CD4-positive, alpha-beta T cell (primary cell): ENCODE results near the gene RAI1. TPM values are rescaled to one million over a fixed set of nuclear protein-coding genes. Genes with fewer than 3 reads are reported as not detected.

Experiments
- ATAC-seq: fragments of 200-7000 bp; cut with Tn5 transposase; one replicate; pipeline ENCODE4 v1.10.0; 2022; ENCODE audit warnings: mild to moderate bottlenecking; ENCODE audit not compliant: poor library complexity
- CTCF ChIA-PET: fragments of 350-600 bp; sonication (Branson Sonifier 250); formaldehyde crosslinking; loops from one replicate; lab custom pipeline; 2021; ENCODE audit warnings: antibody characterized with exemption, inconsistent platforms; lab: Charles Lee
- POLR2A ChIA-PET: fragments of 350-600 bp; sonication (Branson Sonifier 250); formaldehyde crosslinking; loops from one replicate; lab custom pipeline; 2021; ENCODE audit warnings: antibody characterized with exemption, inconsistent platforms; lab: Charles Lee
- DNase-seq, 14 experiments: peaks; one replicate each; pipeline ENCODE4 v3.0.0-alpha.2; 2013 to 2020; ENCODE audit warnings: mixed read lengths in 2 of 14
- H3K27ac ChIP-seq, 2 donors: one replicate each; pipeline versions ENCODE4 v1.5.1 to v1.7.0; 2013; ENCODE audit warnings: low read length in 2 of 2, low read depth in 1 of 2, mild to moderate bottlenecking in 1 of 2
- H3K27me3 ChIP-seq, 2 experiments: 1 replicate in 1 of 2; 2 replicates in 1 of 2; pipeline versions ENCODE4 v1.6.1 to v1.7.0; 2013; ENCODE audit warnings: low read length in 2 of 2, control low read depth in 1 of 2, mild to moderate bottlenecking in 1 of 2, moderate library complexity in 1 of 2; ENCODE audit not compliant: insufficient read depth in 2 of 2, control insufficient read depth in 1 of 2
- H3K36me3 ChIP-seq: one replicate; pipeline ENCODE4 v1.6.1; 2013; ENCODE audit warnings: low read length, control low read depth; ENCODE audit not compliant: insufficient read depth
- H3K4me1 ChIP-seq: one replicate; pipeline ENCODE4 v1.6.1; 2013; ENCODE audit warnings: low read length, control low read depth; ENCODE audit not compliant: insufficient read depth
- H3K4me3 ChIP-seq: one replicate; pipeline ENCODE4 v1.5.1; 2013; ENCODE audit warnings: mild to moderate bottlenecking, low read length, moderate library complexity
- H3K9me3 ChIP-seq, 2 experiments: 1 replicate in 1 of 2; 2 replicates in 1 of 2; pipeline versions ENCODE4 v1.6.1 to v1.7.0; 2013; ENCODE audit warnings: low read length in 2 of 2, mild to moderate bottlenecking in 2 of 2, control low read depth in 1 of 2, moderate library complexity in 1 of 2; ENCODE audit not compliant: control insufficient read depth in 1 of 2, insufficient read depth in 1 of 2
- H3K27ac Mint-ChIP-seq: one replicate; pipeline ENCODE4 v1.8.0; 2020; ENCODE audit warnings: mixed read lengths
- H3K27me3 Mint-ChIP-seq: one replicate; pipeline ENCODE4 v1.8.0; 2021; ENCODE audit warnings: mixed read lengths
- H3K36me3 Mint-ChIP-seq: one replicate; pipeline ENCODE4 v1.8.0; 2021; ENCODE audit warnings: low read depth, mixed read lengths
- H3K4me1 Mint-ChIP-seq: one replicate; pipeline ENCODE4 v1.8.0; 2021; ENCODE audit warnings: low read depth, mixed read lengths
- H3K4me3 Mint-ChIP-seq: one replicate; pipeline ENCODE4 v1.8.0; 2020; ENCODE audit warnings: mild to moderate bottlenecking, mixed read lengths
- H3K9me3 Mint-ChIP-seq: one replicate; pipeline ENCODE4 v1.8.0; 2020; ENCODE audit warnings: mixed read lengths
- CTCF ChIP-seq: fragments of 200-600 bp; IDR thresholded peaks from one replicate; pipeline ENCODE4 v1.8.0; 2022; ENCODE audit warnings: antibody characterized with exemption, mild to moderate bottlenecking
- intact Hi-C, 2 experiments: fragments of 100-400 bp; cut with DNase I in 1 of 2; cut with micrococcal nuclease in 1 of 2; formaldehyde crosslinking; loops; one replicate each; pipeline versions ENCODE4 v1.15.1 to v1.9.0; 2023 to 2025; cut with DNase I, micrococcal nuclease
- total RNA-seq, 174 experiments: library from RNA in 2 of 174; stranded (reverse) in 2 of 174; gene quantifications; one replicate each; pipeline ENCODE4 v1.2.3 and lab custom pipeline; 2021 to 2026

Gene RAI1
- total RNA-seq, 2 experiments from 2014 or later = 19.3 to 25.2 TPM

GRCh38 chr17:17752821-17753321 is 71.6 kb downstream of the RAI1 start:
- no peaks in the 10 kb centered on the region for H3K27me3 ChIP-seq
- Mint-ChIP-seq H3K9me3 (no peaks in the 10 kb centered on the region), H3K27ac (peak overlapping the region; percentile 95), H3K4me3 (peak overlapping the region; percentile 67), H3K36me3 (no peaks in the 10 kb centered on the region), H3K27me3 (no peaks in the 10 kb centered on the region), H3K4me1 (peaks cover 86% of the 10 kb centered on the region)
- H3K4me1 ChIP-seq = peaks cover 89% of the 10 kb centered on the region
- CTCF ChIA-PET = no interaction called here
- H3K27ac ChIP-seq = peak overlapping the region; percentile 89 to 90
- H3K9me3 ChIP-seq = no peaks in the 10 kb centered on the region
- H3K36me3 ChIP-seq = no peaks in the 10 kb centered on the region
- ATAC-seq (no peak), DNase-seq (peak in 1 of 14 experiments; percentile 39)
- no peak for TF ChIP-seq CTCF
- POLR2A ChIA-PET = interaction anchor here (0.8 to 0.9 kb wide), 2 partner anchors 40 to 98 kb away, joined by 3 to 4 read pairs; no protein-coding TSS in a partner anchor
- peak overlapping the region; percentile 87 for H3K4me3 ChIP-seq
- intact Hi-C loops = loop anchor here (1.0 to 10.0 kb wide), 7 partner anchors 13 to 282 kb away; partner anchors contain the start of genes ATPAF2 (in 1 of the 2), DRC3 (in 1 of the 2), GID4 (in 1 of the 2) and PEMT (in 1 of the 2)

- intact Hi-C loops = loop anchor here (5.0 to 10.0 kb wide), 3 partner anchors 37 to 280 kb away; partner anchors contain the start of genes ATPAF2 (in 1 of the 2), DRC3 (in 1 of the 2), GID4 (in 1 of the 2) and TOM1L2 (in 1 of the 2)
- ChIA-PET POLR2A (interaction anchor here (1.4 kb wide), 1 partner anchor 15 kb away, joined by 4 read pairs; no protein-coding TSS in a partner anchor), CTCF (no interaction called here)
- Mint-ChIP-seq H3K27ac (peak overlapping the region; percentile 95), H3K4me1 (peaks cover 89% of the 10 kb centered on the region), H3K27me3 (no peaks in the 10 kb centered on the region), H3K9me3 (no peaks in the 10 kb centered on the region), H3K4me3 (peak overlapping the region; percentile 7), H3K36me3 (no peaks in the 10 kb centered on the region)
- Histone ChIP-seq H3K4me3 (no peak overlapping the region), H3K36me3 (no peaks in the 10 kb centered on the region), H3K9me3 (no peaks in the 10 kb centered on the region), H3K27ac (peak overlapping the region in 1 of 2 donors; percentile 7), H3K4me1 (peaks cover 86% of the 10 kb centered on the region), H3K27me3 (no peaks in the 10 kb centered on the region)
- no peak for TF ChIP-seq CTCF
- ATAC-seq (no peak), DNase-seq (no peak)
Measured at GRCh38 chr17:17754719-17755686, 73.7 kb downstream of the RAI1 start.

- CTCF ChIA-PET = no interaction called here
- no peaks in the 10 kb centered on the region for H3K36me3 ChIP-seq
- H3K9me3 Mint-ChIP-seq = no peaks in the 10 kb centered on the region
- no peaks in the 10 kb centered on the region for H3K36me3 Mint-ChIP-seq
- no peak for TF ChIP-seq CTCF
- intact Hi-C loops = loop anchor here in 1 of 2 experiments (5.0 to 10.0 kb wide), 2 partner anchors 37 to 279 kb away; partner anchors contain the start of genes ATPAF2 and GID4
- H3K27ac ChIP-seq = no peak overlapping the region
- peak overlapping the region; percentile 95 for H3K27ac Mint-ChIP-seq
- no peaks in the 10 kb centered on the region for H3K27me3 ChIP-seq
- DNase-seq (no peak), ATAC-seq (no peak)
- no peaks in the 10 kb centered on the region for H3K9me3 ChIP-seq
- H3K4me3 ChIP-seq = no peak overlapping the region
- H3K4me1 ChIP-seq = peaks cover 79% of the 10 kb centered on the region
- no peaks in the 10 kb centered on the region for H3K27me3 Mint-ChIP-seq
- POLR2A ChIA-PET = interaction anchor here (1.4 kb wide), 1 partner anchor 16 kb away, joined by 4 read pairs; no protein-coding TSS in a partner anchor
- H3K4me1 Mint-ChIP-seq = peaks cover 82% of the 10 kb centered on the region
- H3K4me3 Mint-ChIP-seq = no peak overlapping the region
Measured at GRCh38 chr17:17755715-17756114, 74.5 kb downstream of the RAI1 start.
